Glutamatergic neuron (in vitro differentiated cells): ENCODE measurements around the gene YIPF4. TPM values are rescaled to one million over a fixed set of nuclear protein-coding genes. Genes with fewer than 3 reads are reported as not detected.

Experiments used
- DNase-seq: peaks from one replicate; pipeline ENCODE4 v3.0.0; 2022
- H3K27ac Mint-ChIP-seq: one replicate; pipeline ENCODE4 v1.8.0; 2020; ENCODE audit warnings: mild to moderate bottlenecking, mixed read lengths, inconsistent platforms; ENCODE audit not compliant: unreplicated experiment
- H3K27me3 Mint-ChIP-seq: one replicate; pipeline ENCODE4 v1.8.0; 2020; ENCODE audit warnings: mild to moderate bottlenecking, moderate library complexity, mixed read lengths, inconsistent platforms; ENCODE audit not compliant: unreplicated experiment
- H3K36me3 Mint-ChIP-seq: one replicate; pipeline ENCODE4 v1.8.0; 2020; ENCODE audit warnings: mild to moderate bottlenecking, mixed read lengths, inconsistent platforms; ENCODE audit not compliant: unreplicated experiment
- H3K4me1 Mint-ChIP-seq: one replicate; pipeline ENCODE4 v1.8.0; 2020; ENCODE audit warnings: mild to moderate bottlenecking, low read depth, mixed read lengths, inconsistent platforms; ENCODE audit not compliant: unreplicated experiment
- H3K4me3 Mint-ChIP-seq: one replicate; pipeline ENCODE4 v1.8.0; 2020; ENCODE audit warnings: mild to moderate bottlenecking, mixed read lengths, inconsistent platforms; ENCODE audit not compliant: unreplicated experiment
- H3K9me3 Mint-ChIP-seq: one replicate; pipeline ENCODE4 v1.8.0; 2020; ENCODE audit warnings: mild to moderate bottlenecking, moderate library complexity, mixed read lengths, inconsistent platforms; ENCODE audit not compliant: unreplicated experiment
- total RNA-seq: library from RNA; stranded (reverse); fragmentation: NEBNext Ultra II Directional; extraction: Animal tissue kit (Norgen Biotek cat#: 25700); gene quantifications from one replicate; pipeline ENCODE4 v1.2.1, GENCODE V29; 2021; ENCODE audit not compliant: unreplicated experiment
- TF ChIP-seq, protein P1 (sequence below): fragments of 200-600 bp; sonication (generic); IDR thresholded peaks from one replicate; pipeline ENCODE4 v1.5.0; 2021; ENCODE audit not compliant: partially characterized antibody, unreplicated experiment

Gene YIPF4
- total RNA-seq, 1 donor from 2014 or later, result 50.2 TPM

DNA sequence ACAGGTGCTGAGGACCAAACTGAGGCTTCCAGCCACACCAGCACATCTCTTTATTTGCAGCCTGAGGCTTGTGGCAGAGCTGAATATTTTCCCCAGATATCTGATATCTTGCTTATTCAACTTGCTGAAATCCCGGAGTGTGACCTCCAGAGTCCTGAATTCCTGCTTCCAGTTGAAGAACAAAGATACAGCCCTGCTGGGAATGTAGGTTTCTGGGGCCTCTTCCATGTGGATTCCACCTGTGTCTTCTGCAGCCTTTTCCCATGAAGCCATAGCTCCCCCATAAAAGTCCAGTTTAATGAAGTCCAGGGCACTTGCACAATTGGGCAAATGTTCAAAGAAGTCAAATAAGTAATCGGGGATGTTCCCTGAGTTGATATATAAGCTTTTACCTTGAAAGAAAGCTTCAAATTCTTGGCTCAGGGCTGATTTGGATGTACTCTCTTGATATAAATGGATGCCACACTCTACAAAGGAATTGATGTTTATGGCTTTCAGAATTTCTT, 27.9 kb upstream of the YIPF4 start:
- H3K27ac Mint-ChIP-seq, result no peak overlapping the region
- no peaks in the 10 kb centered on the region for H3K27me3 Mint-ChIP-seq
- no peaks in the 10 kb centered on the region for H3K4me1 Mint-ChIP-seq
- DNase-seq, result no peak
- TF ChIP-seq, protein P1, sequence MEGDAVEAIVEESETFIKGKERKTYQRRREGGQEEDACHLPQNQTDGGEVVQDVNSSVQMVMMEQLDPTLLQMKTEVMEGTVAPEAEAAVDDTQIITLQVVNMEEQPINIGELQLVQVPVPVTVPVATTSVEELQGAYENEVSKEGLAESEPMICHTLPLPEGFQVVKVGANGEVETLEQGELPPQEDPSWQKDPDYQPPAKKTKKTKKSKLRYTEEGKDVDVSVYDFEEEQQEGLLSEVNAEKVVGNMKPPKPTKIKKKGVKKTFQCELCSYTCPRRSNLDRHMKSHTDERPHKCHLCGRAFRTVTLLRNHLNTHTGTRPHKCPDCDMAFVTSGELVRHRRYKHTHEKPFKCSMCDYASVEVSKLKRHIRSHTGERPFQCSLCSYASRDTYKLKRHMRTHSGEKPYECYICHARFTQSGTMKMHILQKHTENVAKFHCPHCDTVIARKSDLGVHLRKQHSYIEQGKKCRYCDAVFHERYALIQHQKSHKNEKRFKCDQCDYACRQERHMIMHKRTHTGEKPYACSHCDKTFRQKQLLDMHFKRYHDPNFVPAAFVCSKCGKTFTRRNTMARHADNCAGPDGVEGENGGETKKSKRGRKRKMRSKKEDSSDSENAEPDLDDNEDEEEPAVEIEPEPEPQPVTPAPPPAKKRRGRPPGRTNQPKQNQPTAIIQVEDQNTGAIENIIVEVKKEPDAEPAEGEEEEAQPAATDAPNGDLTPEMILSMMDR, result no peak
- no peaks in the 10 kb centered on the region for H3K36me3 Mint-ChIP-seq
- no peaks in the 10 kb centered on the region for H3K9me3 Mint-ChIP-seq
- H3K4me3 Mint-ChIP-seq, result no peak overlapping the region

DNA sequence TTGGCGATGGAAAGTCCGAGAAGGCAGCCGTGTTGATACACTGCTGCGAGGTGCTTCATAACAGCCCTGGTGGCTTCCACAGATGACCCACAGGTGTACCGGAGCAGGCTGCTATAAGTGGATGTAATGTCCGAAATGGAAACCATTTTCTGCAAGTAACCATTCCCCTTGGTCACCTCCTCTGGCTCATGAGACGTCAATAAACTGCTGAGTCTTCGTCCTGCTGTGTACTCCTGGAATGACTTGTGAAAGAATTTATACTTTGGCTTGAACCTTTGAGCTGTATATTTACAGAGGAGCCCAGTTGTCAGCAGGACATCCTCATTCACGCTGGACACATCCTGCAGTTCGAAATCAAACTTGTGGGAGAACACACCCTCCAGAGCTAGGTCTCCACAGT, 27.4 kb upstream of the YIPF4 start:
- no peaks in the 10 kb centered on the region for H3K27me3 Mint-ChIP-seq

DNA sequence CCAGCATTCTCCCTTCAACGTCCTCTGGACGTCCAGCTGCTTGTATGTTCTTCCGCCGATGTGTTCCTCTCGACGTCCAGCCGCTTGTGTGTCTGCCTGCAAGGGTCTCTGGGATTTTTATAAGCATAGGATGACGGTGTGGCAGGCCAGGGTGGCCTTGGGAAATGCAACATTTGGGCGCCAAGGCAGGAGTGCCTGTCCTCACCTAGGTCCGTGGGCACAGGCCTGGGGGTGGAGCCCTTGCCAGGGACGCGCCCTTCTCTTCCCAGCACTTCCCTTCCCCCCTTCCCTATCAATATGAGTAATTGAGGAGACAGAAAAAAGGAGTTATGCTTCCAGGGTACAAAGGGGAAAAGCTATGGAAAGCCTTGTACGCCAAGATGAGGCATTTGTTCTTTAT, 19.5 kb upstream of the YIPF4 start:
- H3K4me1 Mint-ChIP-seq, result no peaks in the 10 kb centered on the region

More for the DNA sequence above, 27.4 kb upstream of the YIPF4 start:
- TF ChIP-seq, protein P1, result no peak
- H3K9me3 Mint-ChIP-seq, result no peaks in the 10 kb centered on the region
- H3K4me1 Mint-ChIP-seq, result no peaks in the 10 kb centered on the region
- DNase-seq, result no peak
- no peak overlapping the region for H3K27ac Mint-ChIP-seq
- no peak overlapping the region for H3K4me3 Mint-ChIP-seq
- H3K36me3 Mint-ChIP-seq, result no peaks in the 10 kb centered on the region

DNA sequence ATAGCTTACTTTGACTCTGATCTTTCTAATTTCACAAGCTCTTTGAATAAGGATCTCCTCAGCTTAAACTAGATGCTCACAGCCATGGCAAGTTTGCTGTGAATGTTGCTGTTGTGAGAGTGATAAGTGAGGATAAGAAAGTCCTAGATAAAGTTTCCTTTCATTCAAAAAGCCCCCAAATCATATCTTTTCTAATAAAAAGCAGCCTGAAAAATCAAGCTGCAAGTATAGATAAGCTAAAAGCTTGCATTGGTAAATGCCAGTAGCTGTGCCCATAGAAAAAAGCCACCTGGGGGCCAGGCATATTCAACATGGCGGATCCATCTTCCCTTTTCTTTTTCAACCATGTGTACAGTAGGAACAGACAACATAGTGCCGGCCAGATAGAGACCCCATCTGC, 17.3 kb upstream of the YIPF4 start:
- no peaks in the 10 kb centered on the region for H3K27me3 Mint-ChIP-seq
- no peak overlapping the region for H3K4me3 Mint-ChIP-seq
- no peak for DNase-seq
- H3K4me1 Mint-ChIP-seq, result no peaks in the 10 kb centered on the region
- TF ChIP-seq, protein P1, result no peak
- H3K9me3 Mint-ChIP-seq, result no peaks in the 10 kb centered on the region
- no peaks in the 10 kb centered on the region for H3K36me3 Mint-ChIP-seq
- H3K27ac Mint-ChIP-seq, result no peak overlapping the region

More for the DNA sequence above, 19.5 kb upstream of the YIPF4 start:
- no peaks in the 10 kb centered on the region for H3K9me3 Mint-ChIP-seq
- DNase-seq, result no peak
- no peak overlapping the region for H3K27ac Mint-ChIP-seq
- no peaks in the 10 kb centered on the region for H3K27me3 Mint-ChIP-seq
- TF ChIP-seq, protein P1, result no peak
- no peaks in the 10 kb centered on the region for H3K36me3 Mint-ChIP-seq
- no peak overlapping the region for H3K4me3 Mint-ChIP-seq

DNA sequence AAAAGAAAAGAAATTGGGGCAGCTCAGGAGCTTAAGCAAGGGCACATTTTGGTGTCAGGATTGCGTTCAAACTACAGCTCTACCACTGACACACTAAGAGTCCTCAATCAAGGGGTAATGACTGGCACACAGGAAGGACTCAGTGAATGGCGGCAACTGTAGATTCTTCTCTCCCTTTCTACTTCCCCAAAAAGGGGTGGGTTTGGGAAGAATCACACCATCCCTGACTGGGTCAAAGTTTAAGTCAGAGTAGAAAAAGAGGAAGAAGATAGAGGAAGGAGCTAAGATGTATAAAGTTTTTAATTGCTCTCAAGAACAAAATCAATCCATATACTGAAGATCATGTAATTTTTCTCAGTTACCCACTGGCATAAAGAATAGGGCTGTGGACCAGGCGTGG, 15.6 kb upstream of the YIPF4 start:
- H3K36me3 Mint-ChIP-seq, result no peaks in the 10 kb centered on the region
- H3K4me1 Mint-ChIP-seq, result no peaks in the 10 kb centered on the region

More for the DNA sequence above, 15.6 kb upstream of the YIPF4 start:
- Mint-ChIP-seq H3K27ac (no peak overlapping the region), H3K4me3 (no peak overlapping the region), H3K27me3 (no peaks in the 10 kb centered on the region), H3K9me3 (no peaks in the 10 kb centered on the region)
- TF ChIP-seq, protein P1, result no peak
- no peak for DNase-seq
